Measurements from ENCODE around the gene THAP5.

Gene THAP5, protein sequence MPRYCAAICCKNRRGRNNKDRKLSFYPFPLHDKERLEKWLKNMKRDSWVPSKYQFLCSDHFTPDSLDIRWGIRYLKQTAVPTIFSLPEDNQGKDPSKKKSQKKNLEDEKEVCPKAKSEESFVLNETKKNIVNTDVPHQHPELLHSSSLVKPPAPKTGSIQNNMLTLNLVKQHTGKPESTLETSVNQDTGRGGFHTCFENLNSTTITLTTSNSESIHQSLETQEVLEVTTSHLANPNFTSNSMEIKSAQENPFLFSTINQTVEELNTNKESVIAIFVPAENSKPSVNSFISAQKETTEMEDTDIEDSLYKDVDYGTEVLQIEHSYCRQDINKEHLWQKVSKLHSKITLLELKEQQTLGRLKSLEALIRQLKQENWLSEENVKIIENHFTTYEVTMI

DNA sequence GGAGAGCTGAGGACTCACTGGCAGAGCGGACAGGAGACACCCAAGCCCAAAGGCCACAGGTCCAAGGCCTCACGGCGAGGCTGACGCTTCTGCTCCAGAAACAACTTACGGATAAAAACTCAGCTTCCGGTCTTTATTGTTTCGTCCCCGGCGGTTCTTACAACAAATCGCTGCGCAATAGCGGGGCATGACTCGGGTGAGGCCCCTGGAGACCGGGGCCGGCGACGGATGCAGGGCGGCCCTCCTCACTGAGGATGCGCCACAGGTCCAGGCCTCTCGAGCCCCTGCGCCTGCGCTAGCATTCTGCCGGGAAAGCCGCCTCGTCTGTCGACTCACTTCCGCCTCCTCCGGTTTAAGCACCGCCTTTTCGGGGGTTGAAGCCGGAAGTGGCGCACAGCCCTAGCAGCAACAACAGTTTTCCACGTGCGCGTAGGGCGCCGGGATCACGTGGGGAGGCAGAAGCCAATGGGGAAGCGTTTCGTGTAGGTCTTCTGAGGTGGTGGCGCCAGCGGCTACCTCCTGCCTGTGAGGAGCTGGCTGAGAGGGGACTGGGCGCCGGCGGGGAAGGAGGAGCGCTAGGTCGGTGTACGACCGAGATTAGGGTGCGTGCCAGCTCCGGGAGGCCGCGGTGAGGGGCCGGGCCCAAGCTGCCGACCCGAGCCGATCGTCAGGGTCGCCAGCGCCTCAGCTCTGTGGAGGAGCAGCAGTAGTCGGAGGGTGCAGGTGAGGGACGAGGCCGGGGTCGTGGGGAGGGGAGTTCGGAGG lies at the start of gene THAP5, which contains the start of gene DNAJB9:
TSS of gene THAP5 (minus strand) at position 326 of the 765 bp plus-strand sequence. CDS start at position 189, 137 bp downstream.
TSS of gene DNAJB9 (plus strand) at position 494 of the 765 bp plus-strand sequence. CDS start 1,853 bp downstream, outside the sequence.
- H3K4me1 ChIP-seq (ENCODE audit: insufficient read depth, low read length), result peaks cover 46% of the 10 kb centered on the region
- H3K27me3 ChIP-seq (ENCODE audit: insufficient read depth, low read length, poor library complexity), result no peaks in the 10 kb centered on the region
- peak; percentile 99 for DNase-seq
- no peak for TF ChIP-seq EZH2 (IDR thresholded peaks at IDR 0.05; ENCODE audit: borderline replicate concordance, low read depth, low read length, severe bottlenecking)
- TF ChIP-seq, protein P1, sequence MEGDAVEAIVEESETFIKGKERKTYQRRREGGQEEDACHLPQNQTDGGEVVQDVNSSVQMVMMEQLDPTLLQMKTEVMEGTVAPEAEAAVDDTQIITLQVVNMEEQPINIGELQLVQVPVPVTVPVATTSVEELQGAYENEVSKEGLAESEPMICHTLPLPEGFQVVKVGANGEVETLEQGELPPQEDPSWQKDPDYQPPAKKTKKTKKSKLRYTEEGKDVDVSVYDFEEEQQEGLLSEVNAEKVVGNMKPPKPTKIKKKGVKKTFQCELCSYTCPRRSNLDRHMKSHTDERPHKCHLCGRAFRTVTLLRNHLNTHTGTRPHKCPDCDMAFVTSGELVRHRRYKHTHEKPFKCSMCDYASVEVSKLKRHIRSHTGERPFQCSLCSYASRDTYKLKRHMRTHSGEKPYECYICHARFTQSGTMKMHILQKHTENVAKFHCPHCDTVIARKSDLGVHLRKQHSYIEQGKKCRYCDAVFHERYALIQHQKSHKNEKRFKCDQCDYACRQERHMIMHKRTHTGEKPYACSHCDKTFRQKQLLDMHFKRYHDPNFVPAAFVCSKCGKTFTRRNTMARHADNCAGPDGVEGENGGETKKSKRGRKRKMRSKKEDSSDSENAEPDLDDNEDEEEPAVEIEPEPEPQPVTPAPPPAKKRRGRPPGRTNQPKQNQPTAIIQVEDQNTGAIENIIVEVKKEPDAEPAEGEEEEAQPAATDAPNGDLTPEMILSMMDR (IDR thresholded peaks at IDR 0.05; ENCODE audit: borderline replicate concordance, extremely low read depth, low read length, poor library complexity, severe bottlenecking), result no peak
- H2AFZ ChIP-seq (ENCODE audit: low read depth, low read length), result peak within 1 kb of the TSS; percentile 95
- peaks cover 78% of the 10 kb centered on the region for H3K79me2 ChIP-seq (ENCODE audit: insufficient read depth, low read length)
- H3K9me3 ChIP-seq (ENCODE audit: insufficient read depth, low read length, severe bottlenecking), result no peaks in the 10 kb centered on the region
- H3K4me2 ChIP-seq (ENCODE audit: insufficient read depth, low read length), result peak within 1 kb of the TSS; percentile 80
- peak within 1 kb of the TSS; percentile 97 for H3K27ac ChIP-seq (ENCODE audit: low read length)
- H3K4me3 ChIP-seq (ENCODE audit: low read depth in 1 of 2, low read length in 2 of 2), result peak within 1 kb of the TSS; percentile 66 to 72
- ATAC-seq (ENCODE audit: insufficient read depth, low read depth), result peak; percentile 93
- H3K36me3 ChIP-seq (ENCODE audit: insufficient read depth, low read length), result peaks cover 49% of the 10 kb centered on the region
- peaks cover 2% of the 10 kb centered on the region; the same call in 1 of the 2 replicates for H4K20me1 ChIP-seq (ENCODE audit: insufficient read depth, low read length)
- H3K9ac ChIP-seq (ENCODE audit: low read depth, low read length), result peak within 1 kb of the TSS; percentile 95

DNA sequence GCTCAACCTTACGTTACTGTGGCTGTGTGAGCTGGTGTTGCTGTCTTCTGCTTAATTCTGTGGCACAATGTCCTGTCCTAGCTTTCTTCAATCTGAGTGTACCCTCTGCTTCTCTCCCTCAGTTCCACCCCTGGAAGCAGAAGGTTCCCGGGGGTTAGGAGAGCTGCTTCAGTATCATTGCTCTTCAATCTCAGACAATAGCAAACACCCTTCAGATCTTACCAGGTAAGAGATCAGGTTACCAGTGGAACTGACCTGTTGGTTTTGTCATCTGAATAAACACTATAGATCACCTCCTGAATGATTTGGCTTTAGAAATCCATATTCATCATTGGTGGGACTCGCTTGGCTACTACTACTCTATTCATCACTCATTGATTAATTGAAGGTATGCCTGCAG lies 48.5 kb upstream of the THAP5 start:
- no peak overlapping the region for H3K9ac ChIP-seq (ENCODE audit: low read depth, low read length)
- H3K27ac ChIP-seq (ENCODE audit: low read length), result no peak overlapping the region

DNA sequence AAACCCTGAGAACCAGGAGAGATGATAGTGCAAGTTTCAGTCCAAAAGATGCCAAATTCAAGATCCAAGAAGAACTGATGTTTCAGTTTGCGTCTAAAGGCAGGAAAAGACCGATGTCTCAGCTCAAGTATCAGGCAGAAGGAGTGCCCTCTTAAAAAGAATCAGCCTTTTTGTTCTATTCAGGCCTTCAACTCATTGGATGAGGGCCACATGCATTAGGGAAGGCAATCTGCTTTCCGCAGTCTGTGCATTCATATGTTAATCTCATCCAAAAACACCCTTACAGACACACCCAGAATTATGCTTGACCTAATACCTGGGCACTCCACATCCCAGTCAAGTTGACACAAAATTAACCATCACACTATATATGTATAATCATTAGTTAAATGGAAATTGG lies 45.4 kb upstream of the THAP5 start:
- no peak for DNase-seq
- ATAC-seq (ENCODE audit: insufficient read depth, low read depth), result no peak
- Histone ChIP-seq H2AFZ (ENCODE audit: low read depth, low read length) (0 out of 2 replicates have a peak overlapping the region, but pooled peaks have one; percentile 39), H3K36me3 (ENCODE audit: insufficient read depth, low read length) (no peaks in the 10 kb centered on the region), H3K4me1 (ENCODE audit: insufficient read depth, low read length) (no peaks in the 10 kb centered on the region), H3K4me2 (ENCODE audit: insufficient read depth, low read length) (no peak overlapping the region), H3K9me3 (ENCODE audit: insufficient read depth, low read length, severe bottlenecking) (no peaks in the 10 kb centered on the region), H3K27me3 (ENCODE audit: insufficient read depth, low read length, poor library complexity) (no peaks in the 10 kb centered on the region), H3K79me2 (ENCODE audit: insufficient read depth, low read length) (no peaks in the 10 kb centered on the region), H3K4me3 (ENCODE audit: low read depth in 1 of 2, low read length in 2 of 2) (no peak overlapping the region), H3K9ac (ENCODE audit: low read depth, low read length) (no peak overlapping the region), H4K20me1 (ENCODE audit: insufficient read depth, low read length) (no peaks in the 10 kb centered on the region), H3K27ac (ENCODE audit: low read length) (no peak overlapping the region)
- TF ChIP-seq, protein P1 (IDR thresholded peaks at IDR 0.05; ENCODE audit: borderline replicate concordance, extremely low read depth, low read length, poor library complexity, severe bottlenecking), result no peak
- TF ChIP-seq EZH2 (IDR thresholded peaks at IDR 0.05; ENCODE audit: borderline replicate concordance, low read depth, low read length, severe bottlenecking), result no peak

More for the DNA sequence above, 48.5 kb upstream of the THAP5 start:
- DNase-seq (no peak), ATAC-seq (ENCODE audit: insufficient read depth, low read depth) (no peak)
- Histone ChIP-seq H3K79me2 (ENCODE audit: insufficient read depth, low read length) (no peaks in the 10 kb centered on the region), H3K36me3 (ENCODE audit: insufficient read depth, low read length) (no peaks in the 10 kb centered on the region), H3K27me3 (ENCODE audit: insufficient read depth, low read length, poor library complexity) (no peaks in the 10 kb centered on the region), H3K4me1 (ENCODE audit: insufficient read depth, low read length) (no peaks in the 10 kb centered on the region), H3K4me3 (ENCODE audit: low read depth in 1 of 2, low read length in 2 of 2) (no peak overlapping the region), H3K9me3 (ENCODE audit: insufficient read depth, low read length, severe bottlenecking) (no peaks in the 10 kb centered on the region), H3K4me2 (ENCODE audit: insufficient read depth, low read length) (no peak overlapping the region), H4K20me1 (ENCODE audit: insufficient read depth, low read length) (no peaks in the 10 kb centered on the region), H2AFZ (ENCODE audit: low read depth, low read length) (no peak overlapping the region)
- TF ChIP-seq, protein P1 (IDR thresholded peaks at IDR 0.05; ENCODE audit: borderline replicate concordance, extremely low read depth, low read length, poor library complexity, severe bottlenecking), result no peak
- TF ChIP-seq EZH2 (IDR thresholded peaks at IDR 0.05; ENCODE audit: borderline replicate concordance, low read depth, low read length, severe bottlenecking), result no peak

Data from DND-41 (cell line).